Sciatic nerve (tissue), 2 donors: ENCODE results near the gene ANGEL2. TPM values are rescaled to one million over a fixed set of nuclear protein-coding genes. Genes with fewer than 3 reads are reported as not detected.
"Not testable (repeated sequence)": the region's sequence is repeated elsewhere in the genome, so short reads cannot be mapped to it uniquely, and the experiment has no call there.

Source experiments
- ATAC-seq: fragments of 200-7000 bp; cut with Tn5 transposase; one replicate; pipeline ENCODE4 v1.9.1; 2020; ENCODE audit warnings: mild to moderate bottlenecking, moderate library complexity
- DNase-seq: peaks from one replicate; pipeline ENCODE4 v3.0.0-alpha.2; 2020; ENCODE audit warnings: low spot score
- intact Hi-C: fragments of 100-400 bp; cut with DNase I; formaldehyde crosslinking; loops from one replicate; pipeline ENCODE4 v1.14.2; 2022
- total RNA-seq: library from RNA; stranded (reverse); fragmentation: NEBNext Ultra II Directional; extraction: Animal tissue kit (Norgen Biotek cat#: 25700); gene quantifications from one replicate; pipeline ENCODE4 v1.2.1, GENCODE V29; 2021
- donor health status: DM: no; HTN: no; CAD: no.
- donor health status: DM: no; HTN: no; CAD: no.

The ANGEL2 gene
- total RNA-seq, 1 donor from 2014 or later = 45.9 TPM

GRCh38 chr1:212979340-212980122, 36.1 kb downstream of the ANGEL2 start:
- DNase-seq = no peak
- intact Hi-C loops = no loop called here
- no peak for ATAC-seq

DNA sequence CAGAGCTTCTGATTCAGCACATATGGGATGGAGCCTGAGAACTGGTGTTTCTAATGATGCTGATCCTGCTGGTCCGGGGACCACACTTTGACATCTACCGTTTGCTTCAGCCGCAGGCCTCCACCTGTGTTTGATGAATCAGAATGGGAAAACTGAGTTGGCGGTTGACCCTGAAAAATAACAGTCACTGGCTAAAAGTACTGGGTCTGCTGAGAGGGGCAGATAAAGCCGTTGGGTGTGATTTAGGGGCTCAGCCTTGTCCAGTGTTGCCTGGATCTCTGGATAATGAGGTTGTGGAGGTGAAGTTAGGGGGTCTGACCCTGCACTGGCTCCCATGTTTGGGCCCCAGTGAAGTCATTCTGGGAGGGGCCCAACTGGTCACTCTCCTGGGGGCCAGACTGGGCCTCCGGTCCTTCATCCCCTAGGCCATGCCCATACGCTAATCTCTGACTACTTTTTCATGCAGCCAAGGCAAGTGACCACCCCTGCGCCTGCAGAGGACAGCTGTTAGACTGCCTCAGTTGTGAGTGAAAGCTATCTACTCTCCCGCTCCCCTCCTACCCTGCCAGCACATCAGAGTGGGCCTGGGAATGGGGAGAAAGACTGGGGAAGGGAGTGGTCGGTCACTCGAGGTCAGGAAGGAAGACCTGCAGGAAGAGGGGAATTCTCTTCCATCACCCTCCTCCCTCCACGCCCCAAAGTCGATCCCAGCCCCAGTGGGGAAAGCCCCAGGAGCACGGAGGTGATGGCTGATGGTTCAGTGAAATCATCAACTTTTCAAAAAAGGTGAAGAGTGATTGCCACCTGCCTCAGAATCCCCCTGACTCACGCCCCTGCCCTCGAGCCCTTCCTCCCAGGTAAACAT, 37.7 kb downstream of the ANGEL2 start:
- DNase-seq (no peak), ATAC-seq (no peak)
- intact Hi-C loops = no loop called here

DNA sequence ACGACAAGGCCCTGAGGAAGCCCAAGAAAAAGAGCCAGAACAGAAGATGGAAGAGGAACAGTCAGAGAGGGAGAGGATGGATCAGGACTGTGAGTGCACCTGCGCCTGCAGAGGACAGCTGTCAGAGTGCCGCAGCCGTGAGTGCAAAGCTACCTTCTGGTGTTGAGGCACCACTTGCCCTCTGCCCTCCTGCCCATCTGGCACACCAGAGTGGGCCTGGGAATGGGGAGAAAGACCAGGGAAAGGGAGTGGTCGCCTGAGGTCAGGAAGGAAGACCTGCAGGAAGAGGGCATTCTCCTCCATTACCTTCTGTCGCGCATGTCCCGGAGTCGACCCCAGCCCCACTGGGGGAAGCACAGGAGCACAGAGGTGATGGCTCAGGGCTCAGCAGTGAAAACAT, 39.1 kb downstream of the ANGEL2 start:
- ATAC-seq (no peak), DNase-seq (no peak)
- intact Hi-C loops = no loop called here

GRCh38 chr1:212975111-212975918, 40.4 kb downstream of the ANGEL2 start:
- ATAC-seq = no peak
- DNase-seq = no peak
- intact Hi-C loops = no loop called here

DNA sequence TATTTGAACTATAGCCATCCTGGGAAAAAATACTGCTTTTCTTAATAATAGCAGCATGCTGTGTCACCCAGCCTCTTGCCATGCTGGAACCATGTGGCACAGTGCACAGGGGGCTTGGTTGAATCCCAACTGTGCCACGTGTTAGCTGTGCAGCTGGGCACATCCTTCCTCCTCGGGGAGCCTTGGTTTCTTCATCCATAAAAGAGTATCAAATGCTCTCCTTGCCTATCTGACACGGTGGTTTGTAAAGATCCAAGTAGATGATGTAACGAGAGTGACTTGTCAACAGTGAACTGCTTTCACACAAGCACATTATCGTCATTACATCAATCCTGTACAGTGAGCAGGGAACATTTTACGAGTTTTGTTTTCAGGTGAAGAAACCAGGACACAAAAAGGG, 41.0 kb downstream of the ANGEL2 start:
- no peak for ATAC-seq
- intact Hi-C loops = no loop called here
- DNase-seq = no peak

GRCh38 chr1:212973899-212974298, 41.8 kb downstream of the ANGEL2 start:
- no peak for DNase-seq
- intact Hi-C loops = no loop called here
- no peak for ATAC-seq

DNA sequence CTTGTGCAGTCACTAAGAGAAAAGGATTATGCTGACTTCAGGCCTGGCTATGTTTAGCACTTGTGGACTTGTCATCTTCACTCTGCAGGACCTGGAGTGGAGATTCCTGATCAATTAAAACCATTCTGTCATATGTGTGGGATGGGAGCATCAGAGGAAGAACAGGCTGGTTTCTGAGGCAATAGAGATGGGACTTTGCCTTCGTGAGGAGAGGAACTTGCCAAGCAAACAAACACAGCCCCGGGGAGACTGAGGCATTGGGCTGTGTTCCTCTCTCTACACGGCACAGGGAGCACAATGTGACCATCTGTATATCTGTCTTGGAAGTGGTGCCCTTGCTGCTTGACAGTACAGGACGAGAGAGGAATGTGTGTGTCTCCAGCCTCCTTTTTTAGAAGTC, 42.2 kb downstream of the ANGEL2 start:
- intact Hi-C loops = no loop called here
- ATAC-seq (no peak), DNase-seq (no peak)

DNA sequence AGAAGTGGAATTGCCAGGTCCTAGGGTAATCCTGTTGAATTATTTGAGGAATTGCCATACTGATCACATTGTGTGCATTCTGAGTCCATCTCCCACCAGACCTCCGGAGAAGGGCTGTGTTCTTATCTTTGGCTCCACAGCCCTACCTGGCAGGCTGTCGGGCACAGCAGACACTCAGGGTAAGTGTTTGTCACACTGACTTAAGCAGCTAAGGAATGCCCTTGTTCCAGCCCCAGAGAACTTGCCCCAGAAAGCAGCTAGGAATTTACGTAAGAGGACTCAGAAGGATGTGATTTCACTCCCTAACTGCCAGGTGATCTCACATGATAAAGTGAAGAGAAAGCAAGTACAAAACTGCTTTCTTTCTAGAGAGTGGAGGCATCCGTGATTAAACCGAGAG, 44.4 kb downstream of the ANGEL2 start:
- intact Hi-C loops = no loop called here
- no peak for DNase-seq

GRCh38 chr1:212970085-212970484, 45.6 kb downstream of the ANGEL2 start:
- ATAC-seq (no peak), DNase-seq (no peak)
- intact Hi-C loops = no loop called here

More for the DNA sequence above, 44.4 kb downstream of the ANGEL2 start:
- no peak for ATAC-seq

DNA sequence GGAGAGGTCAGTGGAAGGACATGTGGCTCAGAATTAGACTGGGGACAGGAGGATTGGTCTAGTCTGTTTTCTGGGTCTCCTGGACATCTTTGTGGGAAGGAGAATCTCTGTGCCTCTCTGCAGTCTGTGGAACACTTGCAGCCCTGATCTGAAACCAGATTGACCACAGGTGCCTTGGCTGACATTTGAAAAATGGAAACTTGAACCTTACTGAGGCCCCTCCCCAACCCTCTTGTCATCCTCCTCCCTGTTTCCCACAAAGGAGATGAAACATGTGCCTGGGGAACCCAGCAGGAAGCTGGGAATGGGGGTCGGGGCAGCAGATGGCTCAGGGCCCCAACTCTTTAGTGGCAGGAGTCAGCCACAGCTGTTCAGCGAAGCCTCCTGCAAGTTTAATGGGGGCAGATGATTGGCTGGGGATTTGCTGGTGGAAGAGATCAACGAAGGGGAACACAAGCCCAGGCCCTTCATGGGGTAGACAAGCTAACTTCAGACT, 47.3 kb downstream of the ANGEL2 start:
- ATAC-seq (no peak), DNase-seq (no peak)
- intact Hi-C loops = no loop called here

GRCh38 chr1:212967801-212968200, 47.9 kb downstream of the ANGEL2 start:
- ATAC-seq (no peak), DNase-seq (no peak)
- intact Hi-C loops = no loop called here

GRCh38 chr1:212966616-212967015, 49.1 kb downstream of the ANGEL2 start:
- no peak for DNase-seq
- no peak for ATAC-seq
- intact Hi-C loops = no loop called here

DNA sequence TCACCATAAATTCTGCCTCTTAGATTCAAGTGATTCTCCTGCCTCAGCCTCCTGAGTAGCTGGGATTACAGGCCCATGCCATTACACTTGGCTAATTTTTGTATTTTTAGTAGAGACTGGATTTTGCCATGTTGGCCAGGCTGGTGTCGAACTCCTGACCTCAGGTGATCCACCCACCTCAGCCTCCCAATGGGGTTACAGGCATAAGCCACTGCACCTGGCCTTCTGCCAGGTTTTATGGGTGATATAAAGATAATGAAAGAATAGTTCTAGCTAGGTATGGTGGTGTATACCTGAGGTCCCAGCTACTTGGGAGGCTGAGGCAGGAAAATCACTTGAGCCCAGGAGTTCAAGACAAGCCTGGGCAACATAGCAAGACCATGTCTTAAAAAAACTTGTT, 50.7 kb downstream of the ANGEL2 start:
- ATAC-seq, DNase-seq, intact Hi-C loops: not testable (repeated sequence)

GRCh38 chr1:212964102-212964501, 51.6 kb downstream of the ANGEL2 start:
- DNase-seq (no peak), ATAC-seq (no peak)
- intact Hi-C loops = no loop called here

GRCh38 chr1:212962509-212962908, 53.2 kb downstream of the ANGEL2 start:
- ATAC-seq = no peak
- intact Hi-C loops = no loop called here
- DNase-seq = no peak

GRCh38 chr1:212960932-212961331, 54.7 kb downstream of the ANGEL2 start:
- DNase-seq (no peak), ATAC-seq (no peak)
- intact Hi-C loops = no loop called here

GRCh38 chr1:212959266-212960220, 56.1 kb downstream of the ANGEL2 start:
- no peak for DNase-seq
- intact Hi-C loops = no loop called here
- no peak for ATAC-seq

DNA sequence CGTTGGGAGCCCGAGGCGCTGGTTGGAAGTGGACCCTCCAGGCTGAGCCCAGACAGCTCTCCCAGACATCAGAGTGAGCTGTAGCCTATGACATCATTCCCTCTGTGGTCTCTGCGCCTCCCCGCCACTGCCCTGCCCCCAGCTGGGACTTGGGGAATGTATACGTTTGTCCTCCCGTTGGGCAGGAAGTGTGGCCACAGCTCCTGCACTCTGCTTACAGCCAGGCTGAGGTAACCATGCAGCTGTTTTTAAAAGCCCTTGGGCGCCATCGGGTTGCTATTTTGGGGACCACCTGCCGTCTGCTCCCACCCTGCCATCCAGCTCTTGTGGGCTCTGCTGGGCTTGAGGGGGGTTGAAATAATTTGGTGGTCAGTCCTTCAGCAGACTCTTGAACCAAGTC, 57.5 kb downstream of the ANGEL2 start:
- intact Hi-C loops = no loop called here
- DNase-seq = no peak
- no peak for ATAC-seq
